GM18868 (cell line): Measurements from ENCODE around the gene TEF.

ENCODE experiments used
- ATAC-seq: cut with Tn5 transposase; IDR thresholded peaks from one replicate; pipeline ENCODE4 v1.9.1; 2021; ENCODE audit warnings: mild to moderate bottlenecking, moderate library complexity; ENCODE audit not compliant: unreplicated experiment

TEF gene

GRCh38 chr22:41353862-41354575, 27.7 kb upstream of the TEF start:
- ATAC-seq: no peak

- ATAC-seq: no peak
Observed at GRCh38 chr22:41354979-41355378, 26.8 kb upstream of the TEF start.

- ATAC-seq: no peak
Observed at GRCh38 chr22:41355895-41356294, 25.8 kb upstream of the TEF start.

GRCh38 chr22:41356430-41357028, 25.2 kb upstream of the TEF start:
- no peak for ATAC-seq

GRCh38 chr22:41357191-41357590, 24.6 kb upstream of the TEF start:
- no peak for ATAC-seq

GRCh38 chr22:41358927-41359326, 22.8 kb upstream of the TEF start:
- no peak for ATAC-seq

- ATAC-seq: no peak
Observed at GRCh38 chr22:41359376-41359775, 22.4 kb upstream of the TEF start.

GRCh38 chr22:41360126-41360525, 21.6 kb upstream of the TEF start:
- ATAC-seq: no peak

GRCh38 chr22:41361716-41362310, 19.9 kb upstream of the TEF start:
- ATAC-seq: no peak

GRCh38 chr22:41362615-41363014, 19.1 kb upstream of the TEF start:
- no peak for ATAC-seq

GRCh38 chr22:41364233-41364632, 17.5 kb upstream of the TEF start:
- ATAC-seq: no peak

- no peak for ATAC-seq
Observed at GRCh38 chr22:41364955-41365354, 16.8 kb upstream of the TEF start.

GRCh38 chr22:41365425-41365824, 16.3 kb upstream of the TEF start:
- ATAC-seq: no peak

GRCh38 chr22:41366323-41367029, 15.3 kb upstream of the TEF start:
- no peak for ATAC-seq

GRCh38 chr22:41367039-41367679, 14.6 kb upstream of the TEF start:
- no peak for ATAC-seq

GRCh38 chr22:41367680-41368542, 13.8 kb upstream of the TEF start:
- ATAC-seq: no peak

GRCh38 chr22:41368543-41369423, 13.0 kb upstream of the TEF start:
- ATAC-seq: no peak

- ATAC-seq: no peak
Observed at GRCh38 chr22:41369424-41369745, 12.4 kb upstream of the TEF start.

GRCh38 chr22:41369837-41370236, 11.9 kb upstream of the TEF start:
- no peak for ATAC-seq

- no peak for ATAC-seq
Observed at GRCh38 chr22:41377846-41378245, 3.9 kb upstream of the TEF start.
